Peyer's patch (tissue), 4 donors: ENCODE results near the gene ARMC2. TPM values are rescaled to one million over a fixed set of nuclear protein-coding genes. Genes with fewer than 3 reads are reported as not detected.

Experiments used
- DNase-seq, 3 donors: peaks; one replicate each; pipeline ENCODE4 v3.0.0-alpha.2; 2017 to 2019
- H3K27ac ChIP-seq, 4 donors: fragments of 200-600 bp; sonication (generic); one replicate each; pipeline ENCODE4 v1.5.1; 2016 to 2019
- H3K27me3 ChIP-seq, 2 donors: fragments of 200-600 bp; sonication (generic); one replicate each; pipeline ENCODE4 v1.5.1; 2019
- H3K36me3 ChIP-seq, 3 donors: fragments of 200-600 bp; sonication (generic); one replicate each; pipeline ENCODE4 v1.5.1; 2016 to 2019
- H3K4me1 ChIP-seq, 4 donors: fragments of 200-600 bp; sonication (generic); one replicate each; pipeline ENCODE4 v1.5.1; 2016 to 2019
- H3K4me3 ChIP-seq, 4 donors: fragments of 200-600 bp; sonication (generic); 1 replicate in 3 of 4; 2 replicates in 1 of 4; pipeline ENCODE4 v1.5.1; 2016 to 2019; ENCODE audit warnings: mild to moderate bottlenecking in 1 of 4
- H3K9me3 ChIP-seq, 4 donors: fragments of 200-600 bp; sonication (generic); one replicate each; pipeline ENCODE4 v1.5.1; 2016 to 2019; ENCODE audit warnings: mild to moderate bottlenecking in 1 of 4
- CTCF ChIP-seq, 6 experiments: fragments of 450-650 bp in 4 of 6; fragments of 200-600 bp in 2 of 6; sonication (generic) in 1 of 6; IDR thresholded peaks; one replicate each; pipeline ENCODE4 v1.5.1; 2017 to 2019; ENCODE audit warnings: antibody characterized with exemption in 6 of 6, mild to moderate bottlenecking in 3 of 6, moderate library complexity in 1 of 6
- POLR2A ChIP-seq, 2 donors: fragments of 450-650 bp; IDR thresholded peaks; one replicate each; pipeline ENCODE4 v1.5.1; 2017; ENCODE audit warnings: antibody characterized with exemption in 2 of 2, mild to moderate bottlenecking in 2 of 2, moderate library complexity in 2 of 2
- total RNA-seq, 4 donors: library from RNA; depleted of rRNA; stranded (reverse); fragments of >200 nt; gene quantifications; one replicate each; pipeline ENCODE4 v1.1.0, GENCODE V29; 2016

Gene ARMC2
- total RNA-seq, 4 donors from 2014 or later, result 0.53 to 29.7 (median 4.4) TPM

- Histone ChIP-seq H3K4me1 (peaks cover 0 to 5% (median 2%) of the 10 kb centered on the region in 4 donors), H3K36me3 (no peaks in the 10 kb centered on the region), H3K27ac (peak overlapping the region; percentile 17 to 74 (median 40)), H3K9me3 (no peaks in the 10 kb centered on the region), H3K4me3 (no peak overlapping the region), H3K27me3 (no peaks in the 10 kb centered on the region)
- TF ChIP-seq CTCF (IDR thresholded peaks at IDR 0.05) (no peak), POLR2A (IDR thresholded peaks at IDR 0.05) (no peak)
- DNase-seq, result no peak
Measured at GRCh38 chr6:108896111-108896661, 48.0 kb downstream of the ARMC2 start.

GRCh38 chr6:108897371-108897770 lies 49.1 kb downstream of the ARMC2 start:
- TF ChIP-seq CTCF (IDR thresholded peaks at IDR 0.05) (no peak), POLR2A (IDR thresholded peaks at IDR 0.05) (no peak)
- no peaks in the 10 kb centered on the region for H3K9me3 ChIP-seq
- peaks cover 0 to 11% (median 2%) of the 10 kb centered on the region in 4 donors for H3K4me1 ChIP-seq
- peak overlapping the region in 1 of 4 donors; percentile 47 for H3K27ac ChIP-seq
- H3K27me3 ChIP-seq, result no peaks in the 10 kb centered on the region
- no peaks in the 10 kb centered on the region for H3K36me3 ChIP-seq
- DNase-seq, result no peak
- H3K4me3 ChIP-seq, result no peak overlapping the region

GRCh38 chr6:108902382-108902792 lies 54.2 kb downstream of the ARMC2 start:
- H3K4me3 ChIP-seq, result no peak overlapping the region
- no peaks in the 10 kb centered on the region for H3K27me3 ChIP-seq
- H3K9me3 ChIP-seq, result no peaks in the 10 kb centered on the region
- peak overlapping the region in 3 of 4 donors; percentile 12 to 44 (median 27) for H3K27ac ChIP-seq
- TF ChIP-seq POLR2A (IDR thresholded peaks at IDR 0.05), result no peak
- TF ChIP-seq CTCF (IDR thresholded peaks at IDR 0.05), result no peak
- peaks cover 0 to 15% (median 7%) of the 10 kb centered on the region in 4 donors for H3K4me1 ChIP-seq
- no peaks in the 10 kb centered on the region for H3K36me3 ChIP-seq
- DNase-seq, result no peak

- H3K27ac ChIP-seq, result peak overlapping the region in 1 of 4 donors; percentile 5
- no peaks in the 10 kb centered on the region for H3K27me3 ChIP-seq
- H3K36me3 ChIP-seq, result no peaks in the 10 kb centered on the region
- no peaks in the 10 kb centered on the region for H3K9me3 ChIP-seq
- no peak overlapping the region for H3K4me3 ChIP-seq
- DNase-seq, result no peak
- TF ChIP-seq CTCF (IDR thresholded peaks at IDR 0.05) (no peak), POLR2A (IDR thresholded peaks at IDR 0.05) (no peak)
- H3K4me1 ChIP-seq, result peaks cover 0 to 14% (median 7%) of the 10 kb centered on the region in 4 donors
Measured at GRCh38 chr6:108903796-108904195, 55.6 kb downstream of the ARMC2 start.

GRCh38 chr6:108904741-108905140 lies 56.5 kb downstream of the ARMC2 start:
- Histone ChIP-seq H3K9me3 (no peaks in the 10 kb centered on the region), H3K36me3 (no peaks in the 10 kb centered on the region), H3K4me3 (no peak overlapping the region), H3K4me1 (peaks cover 0 to 14% (median 7%) of the 10 kb centered on the region in 4 donors), H3K27me3 (no peaks in the 10 kb centered on the region), H3K27ac (no peak overlapping the region)
- peak in 2 of 3 donors; percentile 47 to 65 for DNase-seq
- TF ChIP-seq POLR2A (IDR thresholded peaks at IDR 0.05), result no peak
- no peak for TF ChIP-seq CTCF (IDR thresholded peaks at IDR 0.05)
